ENCODE results near the gene CEP135. TPM values are rescaled to one million over a fixed set of nuclear protein-coding genes. Genes with fewer than 3 reads are reported as not detected.

The CEP135 gene
- total RNA-seq, 1 experiment from 2014 or later, result 10.9 TPM

DNA sequence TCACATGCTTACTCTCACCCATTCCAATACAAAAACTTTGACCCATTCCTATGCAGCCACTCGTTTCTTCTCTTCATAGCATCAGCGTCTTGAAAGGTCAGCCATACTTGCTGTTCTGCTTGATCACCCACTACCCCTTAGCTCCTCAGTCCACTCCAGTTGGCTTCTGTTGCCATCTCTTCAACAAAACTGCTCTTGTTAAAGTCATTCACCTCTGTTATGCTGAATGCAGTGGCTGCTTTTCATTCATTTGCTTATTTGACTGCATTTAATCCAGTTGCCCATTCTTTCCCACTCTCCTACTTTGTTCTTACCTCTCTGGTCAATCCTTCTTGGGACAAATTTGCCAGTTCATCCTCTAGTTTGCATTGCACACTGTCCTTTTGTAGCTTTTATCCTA, 24.9 kb downstream of the CEP135 start:
- no TSS peak for BruUV-seq (replicated peaks)
- no peak for ATAC-seq
- POLR2A ChIA-PET, result no interaction called here

More for the DNA sequence above, 24.9 kb downstream of the CEP135 start:
- Histone ChIP-seq H3K27me3 (ENCODE audit: insufficient read depth, low read length) (no peaks in the 10 kb centered on the region), H3K79me2 (ENCODE audit: insufficient read depth, low read length) (no peaks in the 10 kb centered on the region), H3K9me3 (ENCODE audit: control insufficient read depth in 1 of 2, insufficient read depth in 1 of 2, low read depth in 1 of 2, low read length in 2 of 2) (no peaks in the 10 kb centered on the region), H3K4me2 (ENCODE audit: low read length) (no peak overlapping the region), H3K9ac (ENCODE audit: low read length) (no peak overlapping the region), H4K20me1 (ENCODE audit: insufficient read depth) (no peaks in the 10 kb centered on the region), H3K27ac (ENCODE audit: low read depth, low read length) (no peak overlapping the region), H2AFZ (ENCODE audit: low read depth, low read length, poor library complexity, severe bottlenecking) (no peak overlapping the region), H3K9me2 (ENCODE audit: insufficient read depth) (no peaks in the 10 kb centered on the region), H3K36me3 (ENCODE audit: control insufficient read depth in 1 of 2, insufficient read depth in 2 of 2, low read length in 2 of 2) (no peaks in the 10 kb centered on the region; a peak in 1 of 4 replicates), H3K4me1 (ENCODE audit: control insufficient read depth in 1 of 2, insufficient read depth in 2 of 2, low read length in 2 of 2) (no peaks in the 10 kb centered on the region), H3K4me3 (replicated peaks in 1 of 2; ENCODE audit: low read depth in 1 of 2, low read length in 2 of 2) (no peak overlapping the region)
- TF ChIP-seq POLR2A (IDR thresholded peaks at IDR 0.05; ENCODE audit: borderline replicate concordance, extremely low read depth, insufficient read depth, insufficient read length) (no peak), EGR1 (IDR thresholded peaks at IDR 0.05; ENCODE audit: low read depth) (no peak), SRF (IDR thresholded peaks at IDR 0.05; ENCODE audit: low read depth) (no peak), FOSL1 (IDR thresholded peaks at IDR 0.05; ENCODE audit: low read depth) (no peak), ZFX (IDR thresholded peaks at IDR 0.05) (no peak), EZH2phosphoT487 (IDR thresholded peaks at IDR 0.05; ENCODE audit: borderline replicate concordance) (no peak), CBX3 (IDR thresholded peaks at IDR 0.05; ENCODE audit: low read depth) (no peak), ELF1 (IDR thresholded peaks at IDR 0.05; ENCODE audit: borderline replicate concordance, low read depth) (no peak), JUND (IDR thresholded peaks at IDR 0.05) (no peak), SIN3A (IDR thresholded peaks at IDR 0.05; ENCODE audit: low read depth) (no peak), CEBPB (IDR thresholded peaks at IDR 0.05; ENCODE audit: low read depth) (no peak), TCF7L2 (IDR thresholded peaks at IDR 0.05; ENCODE audit: borderline replicate concordance, extremely low read depth, insufficient read depth, insufficient read length) (no peak), SP1 (IDR thresholded peaks at IDR 0.05; ENCODE audit: low read depth) (no peak), ZNF274 (IDR thresholded peaks at IDR 0.05; ENCODE audit: low read depth, low read length) (no peak)
- TF ChIP-seq, protein P1, sequence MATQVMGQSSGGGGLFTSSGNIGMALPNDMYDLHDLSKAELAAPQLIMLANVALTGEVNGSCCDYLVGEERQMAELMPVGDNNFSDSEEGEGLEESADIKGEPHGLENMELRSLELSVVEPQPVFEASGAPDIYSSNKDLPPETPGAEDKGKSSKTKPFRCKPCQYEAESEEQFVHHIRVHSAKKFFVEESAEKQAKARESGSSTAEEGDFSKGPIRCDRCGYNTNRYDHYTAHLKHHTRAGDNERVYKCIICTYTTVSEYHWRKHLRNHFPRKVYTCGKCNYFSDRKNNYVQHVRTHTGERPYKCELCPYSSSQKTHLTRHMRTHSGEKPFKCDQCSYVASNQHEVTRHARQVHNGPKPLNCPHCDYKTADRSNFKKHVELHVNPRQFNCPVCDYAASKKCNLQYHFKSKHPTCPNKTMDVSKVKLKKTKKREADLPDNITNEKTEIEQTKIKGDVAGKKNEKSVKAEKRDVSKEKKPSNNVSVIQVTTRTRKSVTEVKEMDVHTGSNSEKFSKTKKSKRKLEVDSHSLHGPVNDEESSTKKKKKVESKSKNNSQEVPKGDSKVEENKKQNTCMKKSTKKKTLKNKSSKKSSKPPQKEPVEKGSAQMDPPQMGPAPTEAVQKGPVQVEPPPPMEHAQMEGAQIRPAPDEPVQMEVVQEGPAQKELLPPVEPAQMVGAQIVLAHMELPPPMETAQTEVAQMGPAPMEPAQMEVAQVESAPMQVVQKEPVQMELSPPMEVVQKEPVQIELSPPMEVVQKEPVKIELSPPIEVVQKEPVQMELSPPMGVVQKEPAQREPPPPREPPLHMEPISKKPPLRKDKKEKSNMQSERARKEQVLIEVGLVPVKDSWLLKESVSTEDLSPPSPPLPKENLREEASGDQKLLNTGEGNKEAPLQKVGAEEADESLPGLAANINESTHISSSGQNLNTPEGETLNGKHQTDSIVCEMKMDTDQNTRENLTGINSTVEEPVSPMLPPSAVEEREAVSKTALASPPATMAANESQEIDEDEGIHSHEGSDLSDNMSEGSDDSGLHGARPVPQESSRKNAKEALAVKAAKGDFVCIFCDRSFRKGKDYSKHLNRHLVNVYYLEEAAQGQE (IDR thresholded peaks at IDR 0.05; ENCODE audit: low read depth), result no peak
- TF ChIP-seq, protein P2, sequence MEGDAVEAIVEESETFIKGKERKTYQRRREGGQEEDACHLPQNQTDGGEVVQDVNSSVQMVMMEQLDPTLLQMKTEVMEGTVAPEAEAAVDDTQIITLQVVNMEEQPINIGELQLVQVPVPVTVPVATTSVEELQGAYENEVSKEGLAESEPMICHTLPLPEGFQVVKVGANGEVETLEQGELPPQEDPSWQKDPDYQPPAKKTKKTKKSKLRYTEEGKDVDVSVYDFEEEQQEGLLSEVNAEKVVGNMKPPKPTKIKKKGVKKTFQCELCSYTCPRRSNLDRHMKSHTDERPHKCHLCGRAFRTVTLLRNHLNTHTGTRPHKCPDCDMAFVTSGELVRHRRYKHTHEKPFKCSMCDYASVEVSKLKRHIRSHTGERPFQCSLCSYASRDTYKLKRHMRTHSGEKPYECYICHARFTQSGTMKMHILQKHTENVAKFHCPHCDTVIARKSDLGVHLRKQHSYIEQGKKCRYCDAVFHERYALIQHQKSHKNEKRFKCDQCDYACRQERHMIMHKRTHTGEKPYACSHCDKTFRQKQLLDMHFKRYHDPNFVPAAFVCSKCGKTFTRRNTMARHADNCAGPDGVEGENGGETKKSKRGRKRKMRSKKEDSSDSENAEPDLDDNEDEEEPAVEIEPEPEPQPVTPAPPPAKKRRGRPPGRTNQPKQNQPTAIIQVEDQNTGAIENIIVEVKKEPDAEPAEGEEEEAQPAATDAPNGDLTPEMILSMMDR (IDR thresholded peaks at IDR 0.05 in 2 of 3, conservative IDR thresholded peaks at IDR 0.05 in 1 of 3; ENCODE audit: borderline replicate concordance in 1 of 3, insufficient read depth in 1 of 3, low read depth in 2 of 3, low read length in 2 of 3), result no peak
- no peak for DNase-seq (ENCODE audit: low read depth, low spot score)
- ChIA-PET CTCF (no interaction called here), RAD21 (ENCODE audit: low non-redundant PET in 1 of 2, low total read pairs in 2 of 2, uncharacterized antibody in 2 of 2, unreplicated experiment in 2 of 2) (no interaction called here)
- intact Hi-C loops (cut with micrococcal nuclease), result no loop called here
